Stomach (tissue), 9 donors: ENCODE data around the gene PPP4R3A. TPM values are rescaled to one million over a fixed set of nuclear protein-coding genes. Genes with fewer than 3 reads are reported as not detected.

Source experiments
- DNase-seq, 2 donors: peaks; one replicate each; pipeline versions ENCODE4 v3.0.0 to v3.0.0-alpha.2; 2013 to 2019
- H3K27ac ChIP-seq, 5 donors: fragments of 200-600 bp in 4 of 5; sonication (generic) in 4 of 5; one replicate each; pipeline ENCODE4 v1.5.1; 2013 to 2019; ENCODE audit warnings: mild to moderate bottlenecking in 1 of 5, moderate library complexity in 1 of 5
- H3K27me3 ChIP-seq, 3 donors: fragments of 200-600 bp; sonication (generic); one replicate each; pipeline ENCODE4 v1.5.1; 2017 to 2019; ENCODE audit warnings: mixed run types in 1 of 3
- H3K36me3 ChIP-seq, 4 donors: fragments of 200-600 bp; sonication (generic); 1 replicate in 3 of 4; 2 replicates in 1 of 4; pipeline ENCODE4 v1.5.1; 2016 to 2019
- H3K4me1 ChIP-seq, 4 donors: fragments of 200-600 bp; sonication (generic); one replicate each; pipeline ENCODE4 v1.5.1; 2016 to 2019
- H3K4me3 ChIP-seq, 4 donors: fragments of 200-600 bp; sonication (generic) in 3 of 4; one replicate each; pipeline ENCODE4 v1.5.1; 2016 to 2019; ENCODE audit warnings: mild to moderate bottlenecking in 1 of 4
- H3K9me3 ChIP-seq, 4 donors: fragments of 200-600 bp; sonication (generic); one replicate each; pipeline ENCODE4 v1.5.1; 2016 to 2019
- CTCF ChIP-seq, 7 experiments: fragments of 450-650 bp in 4 of 7; fragments of 200-600 bp in 3 of 7; sonication (generic) in 3 of 7; IDR thresholded peaks; one replicate each; pipeline ENCODE4 v1.5.1; 2016 to 2019; ENCODE audit warnings: antibody characterized with exemption in 7 of 7, control low read depth in 2 of 7, mild to moderate bottlenecking in 1 of 7
- EP300 ChIP-seq: sonication (generic); formaldehyde crosslinking; IDR thresholded peaks from one replicate; pipeline ENCODE4 v1.6.1; 2017; ENCODE audit warnings: antibody characterized with exemption
- POLR2A ChIP-seq, 4 donors: fragments of 450-650 bp; IDR thresholded peaks; one replicate each; pipeline ENCODE4 v1.6.1; 2016; ENCODE audit warnings: antibody characterized with exemption in 4 of 4, control low read depth in 2 of 4, mild to moderate bottlenecking in 1 of 4, moderate library complexity in 1 of 4
- POLR2AphosphoS5 ChIP-seq, 3 donors: sonication (generic); formaldehyde crosslinking; IDR thresholded peaks; one replicate each; pipeline ENCODE4 v1.6.1; 2016; ENCODE audit warnings: antibody characterized with exemption in 3 of 3
- WGBS, 5 donors: extraction: QIAGEN DNeasy Blood & Tissue Kit in 3 of 5; methylation state at CpG; one replicate each; pipeline versions ENCODE4 v1.1.5 to v1.1.7; 2013 to 2018; 5-methylcytosine and 5-hydroxymethylcytosine counted together
- intact Hi-C: fragments of 100-400 bp; cut with DNase I; formaldehyde crosslinking; loops from one replicate; pipeline ENCODE4 v1.15.1; 2023; ENCODE audit warnings: low total_unique reads
- polyA plus RNA-seq, 3 donors: library from polyadenylated mRNA; stranded (reverse); fragments of 200-250 nt; gene quantifications; one replicate each; pipeline ENCODE4 v1.2.3, GENCODE V29; 2013
- total RNA-seq, 5 donors: library from RNA; depleted of rRNA; stranded (reverse); fragments of >200 nt; gene quantifications; one replicate each; pipeline versions ENCODE4 v1.1.0 to v1.2.3, GENCODE V29; 2014 to 2016
- donor health status: healthy with polysubstance abuse.
- donor health status: Bipolar disorder and iron deficiency.
- donor health status: healthy.

PPP4R3A gene
- total and polyA plus RNA-seq, 8 donors, result 35.7 to 145 (median 68.2) TPM

GRCh38 chr14:91477388-91477787, 32.7 kb downstream of the PPP4R3A start:
- 91 to 98% (median 95%) methylated on average over 3 of the region's 3 CpGs for WGBS, 5 donors
- intact Hi-C loops, result no loop called here
- no peak for DNase-seq
- Histone ChIP-seq H3K4me1 (peaks cover under 1 to 30% (median 13%) of the 10 kb centered on the region in 4 donors), H3K9me3 (no peaks in the 10 kb centered on the region), H3K4me3 (no peak overlapping the region), H3K27ac (no peak overlapping the region), H3K36me3 (peaks cover 82 to 99% (median 98%) of the 10 kb centered on the region in 4 donors), H3K27me3 (no peaks in the 10 kb centered on the region)
- TF ChIP-seq EP300 (no peak), POLR2A (IDR thresholded peaks at IDR 0.05) (no peak), CTCF (IDR thresholded peaks at IDR 0.05) (no peak), POLR2AphosphoS5 (IDR thresholded peaks at IDR 0.05) (no peak)

GRCh38 chr14:91473046-91473445, 37.1 kb downstream of the PPP4R3A start:
- Histone ChIP-seq H3K27me3 (no peaks in the 10 kb centered on the region), H3K4me3 (no peak overlapping the region), H3K4me1 (peaks cover 0 to 7% (median 3%) of the 10 kb centered on the region in 4 donors), H3K27ac (no peak overlapping the region), H3K9me3 (no peaks in the 10 kb centered on the region), H3K36me3 (peaks cover 89 to 98% (median 95%) of the 10 kb centered on the region in 4 donors)
- WGBS, 5 donors, result 91 to 98% (median 96%) methylated on average over 2 of the region's 2 CpGs
- intact Hi-C loops, result no loop called here
- no peak for DNase-seq
- no peak for TF ChIP-seq EP300
- no peak for TF ChIP-seq POLR2A (IDR thresholded peaks at IDR 0.05)
- TF ChIP-seq POLR2AphosphoS5 (IDR thresholded peaks at IDR 0.05), result no peak
- TF ChIP-seq CTCF (IDR thresholded peaks at IDR 0.05), result no peak

GRCh38 chr14:91470216-91470615, 39.9 kb downstream of the PPP4R3A start:
- Histone ChIP-seq H3K27ac (no peak overlapping the region), H3K27me3 (no peaks in the 10 kb centered on the region), H3K4me1 (peaks cover 0 to 8% (median 3%) of the 10 kb centered on the region in 4 donors), H3K4me3 (no peak overlapping the region), H3K9me3 (no peaks in the 10 kb centered on the region), H3K36me3 (peaks cover 61 to 97% (median 87%) of the 10 kb centered on the region in 4 donors)
- DNase-seq, result no peak
- TF ChIP-seq POLR2AphosphoS5 (IDR thresholded peaks at IDR 0.05), result no peak
- no peak for TF ChIP-seq EP300
- no peak for TF ChIP-seq POLR2A (IDR thresholded peaks at IDR 0.05)
- no peak for TF ChIP-seq CTCF (IDR thresholded peaks at IDR 0.05)
- intact Hi-C loops, result no loop called here
- 72 to 86% (median 76%) methylated on average over 2 of the region's 2 CpGs for WGBS, 5 donors

GRCh38 chr14:91466192-91466591, 43.9 kb downstream of the PPP4R3A start:
- TF ChIP-seq CTCF (IDR thresholded peaks at IDR 0.05) (no peak), EP300 (no peak), POLR2AphosphoS5 (IDR thresholded peaks at IDR 0.05) (no peak), POLR2A (IDR thresholded peaks at IDR 0.05) (no peak)
- intact Hi-C loops, result no loop called here
- peak in 1 of 2 donors; percentile 52 for DNase-seq

More at GRCh38 chr14:91466192-91466591, 43.9 kb downstream of the PPP4R3A start:
- Histone ChIP-seq H3K4me3 (no peak overlapping the region), H3K4me1 (peaks cover 0 to 21% (median 4%) of the 10 kb centered on the region in 4 donors), H3K27ac (no peak overlapping the region), H3K27me3 (no peaks in the 10 kb centered on the region), H3K36me3 (peaks cover 55 to 97% (median 87%) of the 10 kb centered on the region in 4 donors), H3K9me3 (no peaks in the 10 kb centered on the region)
- WGBS, 5 donors, result 18 to 36% (median 27%) methylated on average over 4 of the region's 4 CpGs
